ENCODE results near the gene AGPAT3.

Gene AGPAT3

GRCh38 chr21:43988016-43988415, 123.0 kb downstream of the AGPAT3 start:
- Histone ChIP-seq H3K36me3 (ENCODE audit: insufficient read depth, low read length) (no peaks in the 10 kb centered on the region), H3K4me1 (ENCODE audit: insufficient read depth, low read length) (no peaks in the 10 kb centered on the region), H3K4me3 (ENCODE audit: low read length) (no peak overlapping the region), H3K9me3 (ENCODE audit: insufficient read depth, low read depth, low read length) (no peaks in the 10 kb centered on the region), H3K27ac (ENCODE audit: low read depth, low read length) (no peak overlapping the region), H3K27me3 (ENCODE audit: insufficient read depth, low read length) (no peaks in the 10 kb centered on the region), H3K9ac (ENCODE audit: low read depth, low read length) (no peak overlapping the region)
- WGBS: 95% methylated on average over 9 of the region's 9 CpGs

- Histone ChIP-seq H3K36me3 (ENCODE audit: insufficient read depth, low read length) (no peaks in the 10 kb centered on the region), H3K4me1 (ENCODE audit: insufficient read depth, low read length) (no peaks in the 10 kb centered on the region), H3K27me3 (ENCODE audit: insufficient read depth, low read length) (no peaks in the 10 kb centered on the region), H3K9me3 (ENCODE audit: insufficient read depth, low read depth, low read length) (no peaks in the 10 kb centered on the region), H3K27ac (ENCODE audit: low read depth, low read length) (no peak overlapping the region), H3K9ac (ENCODE audit: low read depth, low read length) (no peak overlapping the region), H3K4me3 (ENCODE audit: low read length) (no peak overlapping the region)
- WGBS: 91% methylated on average over 23 of the region's 23 CpGs
Observed at GRCh38 chr21:43988506-43989230, 123.6 kb downstream of the AGPAT3 start.

GRCh38 chr21:43989401-43989800, 124.4 kb downstream of the AGPAT3 start:
- H3K9ac ChIP-seq (ENCODE audit: low read depth, low read length): no peak overlapping the region
- no peaks in the 10 kb centered on the region for H3K27me3 ChIP-seq (ENCODE audit: insufficient read depth, low read length)
- H3K9me3 ChIP-seq (ENCODE audit: insufficient read depth, low read depth, low read length): no peaks in the 10 kb centered on the region
- H3K4me3 ChIP-seq (ENCODE audit: low read length): no peak overlapping the region
- H3K36me3 ChIP-seq (ENCODE audit: insufficient read depth, low read length): no peaks in the 10 kb centered on the region
- 87% methylated on average over 7 of the region's 7 CpGs for WGBS
- H3K4me1 ChIP-seq (ENCODE audit: insufficient read depth, low read length): no peaks in the 10 kb centered on the region
- H3K27ac ChIP-seq (ENCODE audit: low read depth, low read length): no peak overlapping the region

GRCh38 chr21:43991447-43991991, 126.5 kb downstream of the AGPAT3 start:
- Histone ChIP-seq H3K9ac (ENCODE audit: low read depth, low read length) (no peak overlapping the region), H3K36me3 (ENCODE audit: insufficient read depth, low read length) (no peaks in the 10 kb centered on the region), H3K27ac (ENCODE audit: low read depth, low read length) (no peak overlapping the region), H3K9me3 (ENCODE audit: insufficient read depth, low read depth, low read length) (no peaks in the 10 kb centered on the region), H3K4me1 (ENCODE audit: insufficient read depth, low read length) (no peaks in the 10 kb centered on the region), H3K4me3 (ENCODE audit: low read length) (no peak overlapping the region), H3K27me3 (ENCODE audit: insufficient read depth, low read length) (no peaks in the 10 kb centered on the region)
- WGBS: 95% methylated on average over 33 of the region's 33 CpGs

GRCh38 chr21:43992121-43992520, 127.1 kb downstream of the AGPAT3 start:
- Histone ChIP-seq H3K4me3 (ENCODE audit: low read length) (no peak overlapping the region), H3K9ac (ENCODE audit: low read depth, low read length) (no peak overlapping the region), H3K27me3 (ENCODE audit: insufficient read depth, low read length) (no peaks in the 10 kb centered on the region), H3K9me3 (ENCODE audit: insufficient read depth, low read depth, low read length) (no peaks in the 10 kb centered on the region), H3K36me3 (ENCODE audit: insufficient read depth, low read length) (no peaks in the 10 kb centered on the region), H3K4me1 (ENCODE audit: insufficient read depth, low read length) (no peaks in the 10 kb centered on the region), H3K27ac (ENCODE audit: low read depth, low read length) (no peak overlapping the region)
- WGBS: 96% methylated on average over 11 of the region's 11 CpGs

GRCh38 chr21:43993420-43993934, 128.5 kb downstream of the AGPAT3 start:
- no peaks in the 10 kb centered on the region for H3K36me3 ChIP-seq (ENCODE audit: insufficient read depth, low read length)
- no peaks in the 10 kb centered on the region for H3K27me3 ChIP-seq (ENCODE audit: insufficient read depth, low read length)
- H3K9ac ChIP-seq (ENCODE audit: low read depth, low read length): no peak overlapping the region
- 94% methylated on average over 18 of the region's 18 CpGs for WGBS
- H3K4me1 ChIP-seq (ENCODE audit: insufficient read depth, low read length): no peaks in the 10 kb centered on the region
- no peak overlapping the region for H3K4me3 ChIP-seq (ENCODE audit: low read length)
- no peaks in the 10 kb centered on the region for H3K9me3 ChIP-seq (ENCODE audit: insufficient read depth, low read depth, low read length)
- H3K27ac ChIP-seq (ENCODE audit: low read depth, low read length): no peak overlapping the region

GRCh38 chr21:43994085-43994484, 129.1 kb downstream of the AGPAT3 start:
- no peaks in the 10 kb centered on the region for H3K27me3 ChIP-seq (ENCODE audit: insufficient read depth, low read length)
- H3K9me3 ChIP-seq (ENCODE audit: insufficient read depth, low read depth, low read length): no peaks in the 10 kb centered on the region
- 84% methylated on average over 11 of the region's 11 CpGs for WGBS
- H3K4me3 ChIP-seq (ENCODE audit: low read length): no peak overlapping the region
- H3K36me3 ChIP-seq (ENCODE audit: insufficient read depth, low read length): no peaks in the 10 kb centered on the region
- H3K27ac ChIP-seq (ENCODE audit: low read depth, low read length): no peak overlapping the region
- no peak overlapping the region for H3K9ac ChIP-seq (ENCODE audit: low read depth, low read length)
- no peaks in the 10 kb centered on the region for H3K4me1 ChIP-seq (ENCODE audit: insufficient read depth, low read length)

GRCh38 chr21:43994646-43995045, 129.6 kb downstream of the AGPAT3 start:
- Histone ChIP-seq H3K4me1 (ENCODE audit: insufficient read depth, low read length) (no peaks in the 10 kb centered on the region), H3K27me3 (ENCODE audit: insufficient read depth, low read length) (no peaks in the 10 kb centered on the region), H3K27ac (ENCODE audit: low read depth, low read length) (no peak overlapping the region), H3K36me3 (ENCODE audit: insufficient read depth, low read length) (no peaks in the 10 kb centered on the region), H3K9me3 (ENCODE audit: insufficient read depth, low read depth, low read length) (no peaks in the 10 kb centered on the region), H3K9ac (ENCODE audit: low read depth, low read length) (no peak overlapping the region), H3K4me3 (ENCODE audit: low read length) (no peak overlapping the region)
- WGBS: 97% methylated on average over 9 of the region's 9 CpGs

- no peak overlapping the region for H3K4me3 ChIP-seq (ENCODE audit: low read length)
- no peak overlapping the region for H3K9ac ChIP-seq (ENCODE audit: low read depth, low read length)
- H3K27ac ChIP-seq (ENCODE audit: low read depth, low read length): no peak overlapping the region
- no peaks in the 10 kb centered on the region for H3K9me3 ChIP-seq (ENCODE audit: insufficient read depth, low read depth, low read length)
- H3K36me3 ChIP-seq (ENCODE audit: insufficient read depth, low read length): no peaks in the 10 kb centered on the region
- H3K27me3 ChIP-seq (ENCODE audit: insufficient read depth, low read length): no peaks in the 10 kb centered on the region
- H3K4me1 ChIP-seq (ENCODE audit: insufficient read depth, low read length): no peaks in the 10 kb centered on the region
- 92% methylated on average over 18 of the region's 18 CpGs for WGBS
Observed at GRCh38 chr21:43995521-43996105, 130.6 kb downstream of the AGPAT3 start.

- 89% methylated on average over 5 of the region's 5 CpGs for WGBS
- no peak overlapping the region for H3K4me3 ChIP-seq (ENCODE audit: low read length)
- H3K9ac ChIP-seq (ENCODE audit: low read depth, low read length): no peak overlapping the region
- H3K9me3 ChIP-seq (ENCODE audit: insufficient read depth, low read depth, low read length): no peaks in the 10 kb centered on the region
- H3K36me3 ChIP-seq (ENCODE audit: insufficient read depth, low read length): no peaks in the 10 kb centered on the region
- H3K4me1 ChIP-seq (ENCODE audit: insufficient read depth, low read length): no peaks in the 10 kb centered on the region
- no peak overlapping the region for H3K27ac ChIP-seq (ENCODE audit: low read depth, low read length)
- H3K27me3 ChIP-seq (ENCODE audit: insufficient read depth, low read length): no peaks in the 10 kb centered on the region
Observed at GRCh38 chr21:43997766-43998742, 133.0 kb downstream of the AGPAT3 start.

GRCh38 chr21:44000360-44000759, 135.3 kb downstream of the AGPAT3 start:
- H3K9ac ChIP-seq (ENCODE audit: low read depth, low read length): no peak overlapping the region
- H3K36me3 ChIP-seq (ENCODE audit: insufficient read depth, low read length): no peaks in the 10 kb centered on the region
- no peak overlapping the region for H3K4me3 ChIP-seq (ENCODE audit: low read length)
- no peaks in the 10 kb centered on the region for H3K4me1 ChIP-seq (ENCODE audit: insufficient read depth, low read length)
- WGBS: 78% methylated on average over 6 of the region's 7 CpGs
- no peak overlapping the region for H3K27ac ChIP-seq (ENCODE audit: low read depth, low read length)
- no peaks in the 10 kb centered on the region for H3K9me3 ChIP-seq (ENCODE audit: insufficient read depth, low read depth, low read length)
- H3K27me3 ChIP-seq (ENCODE audit: insufficient read depth, low read length): no peaks in the 10 kb centered on the region

Data from HUES64 (cell line).